Measurements from ENCODE around the gene ACVR1. TPM values are rescaled to one million over a fixed set of nuclear protein-coding genes. Genes with fewer than 3 reads are reported as not detected.

ACVR1 gene
- total and polyA plus RNA-seq, 2 of the 13 experiments (the other 11 are each of a cell fraction or from before 2014, with no cell fraction given) = 2.3 to 5.4 TPM

DNA sequence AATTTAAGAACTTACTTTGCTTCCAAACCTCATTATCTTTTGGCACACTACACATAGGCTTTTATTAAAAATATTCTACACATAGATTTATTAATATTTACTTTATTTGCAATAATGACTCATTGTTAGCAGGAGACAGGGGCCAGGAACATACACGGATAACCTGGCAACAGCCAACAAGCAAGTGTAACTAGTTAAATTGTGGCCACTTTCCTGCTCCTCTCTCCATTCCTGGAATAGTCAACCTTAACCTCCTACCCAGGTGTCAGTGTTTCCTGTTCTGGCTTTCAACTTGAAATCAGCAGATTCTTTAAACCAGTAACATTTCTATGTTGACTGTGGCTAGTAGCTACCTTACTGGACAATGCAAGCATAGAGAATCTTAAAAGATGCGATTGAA lies 26.5 kb downstream of the ACVR1 start (continued):
- TF ChIP-seq ZNF382 (CRISPR knock-in tag; IDR thresholded peaks at IDR 0.05; ENCODE audit: borderline replicate concordance) (no peak), IKZF1 (IDR thresholded peaks at IDR 0.05) (no peak), FOXJ3 (CRISPR knock-in tag; IDR thresholded peaks at IDR 0.05; ENCODE audit: borderline replicate concordance) (no peak), ZNF350 (CRISPR knock-in tag; IDR thresholded peaks at IDR 0.05; ENCODE audit: borderline replicate concordance, low read depth) (no peak)

DNA sequence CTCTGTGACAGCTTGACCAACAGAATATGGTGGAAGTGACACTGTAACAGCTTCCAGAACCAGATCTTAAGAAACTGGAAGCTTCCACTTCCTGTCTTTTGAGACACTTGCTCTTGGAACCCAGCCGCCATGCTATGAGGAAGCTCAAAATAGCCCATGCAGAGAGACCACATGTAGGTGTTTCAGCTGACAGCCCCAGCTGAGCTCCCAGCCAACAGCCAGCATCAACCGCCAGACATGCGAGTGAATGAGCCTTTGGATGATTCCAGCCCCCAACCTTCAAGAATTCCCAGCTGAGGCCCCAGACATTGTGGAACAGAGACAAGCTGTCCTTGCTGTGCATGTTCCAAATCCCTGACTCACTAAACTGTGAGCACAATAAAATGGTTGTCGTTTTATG lies 27.9 kb downstream of the ACVR1 start:
- Histone ChIP-seq H3K4me2 (ENCODE audit: low read depth, low read length) (no peak overlapping the region), H3K4me3 (replicated peaks in 1 of 3; ENCODE audit: insufficient read depth in 1 of 3, low read depth in 2 of 3, low read length in 3 of 3) (no peak overlapping the region), H3K4me1 (ENCODE audit: insufficient read depth, low read length) (peaks cover 2% of the 10 kb centered on the region), H3K27ac (ENCODE audit: extremely low read length, insufficient read depth, low read length) (no peak overlapping the region), H3K36me3 (replicated peaks in 1 of 2; ENCODE audit: control insufficient read depth in 1 of 2, insufficient read depth in 2 of 2, low read length in 2 of 2) (no peaks in the 10 kb centered on the region), H3K9me3 (ENCODE audit: low read length) (no peaks in the 10 kb centered on the region), H3K9ac (ENCODE audit: insufficient read depth, low read depth, low read length) (no peak overlapping the region), H4K20me1 (ENCODE audit: insufficient read depth, low read length) (no peaks in the 10 kb centered on the region), H2AFZ (ENCODE audit: low read length) (no peak overlapping the region), H3K27me3 (ENCODE audit: control insufficient read depth in 1 of 2, insufficient read depth in 2 of 2, low read length in 2 of 2) (no peaks in the 10 kb centered on the region), H3K79me2 (ENCODE audit: insufficient read depth, low read length) (no peaks in the 10 kb centered on the region)
- FAIRE-seq = no peak
- ATAC-seq = no peak
- in situ Hi-C loops (cut with HindIII; ENCODE audit: extremely low pct_ligation_motif_present, low pct_unique_long_range_greater_than_20kb) (no loop called here), intact Hi-C loops (cut with micrococcal nuclease; ENCODE audit: unreplicated experiment) (no loop called here)
- BruUV-seq (replicated peaks) = no TSS peak
- CTCF ChIA-PET (ENCODE audit: low intra/inter-chr PET ratio, low total read pairs) = no interaction called here
- 94% methylated on average over 1 of the region's 4 CpGs for WGBS (ENCODE audit: low lambda C conversion rate)
- TF ChIP-seq ZNF10 (CRISPR knock-in tag; IDR thresholded peaks at IDR 0.05; ENCODE audit: borderline replicate concordance, low read depth) (no peak), XBP1 (CRISPR knock-in tag; IDR thresholded peaks at IDR 0.05) (no peak)
- POLR2A ChIA-PET = no interaction called here
- DNase-seq (ENCODE audit: low spot score) = no peak

DNA sequence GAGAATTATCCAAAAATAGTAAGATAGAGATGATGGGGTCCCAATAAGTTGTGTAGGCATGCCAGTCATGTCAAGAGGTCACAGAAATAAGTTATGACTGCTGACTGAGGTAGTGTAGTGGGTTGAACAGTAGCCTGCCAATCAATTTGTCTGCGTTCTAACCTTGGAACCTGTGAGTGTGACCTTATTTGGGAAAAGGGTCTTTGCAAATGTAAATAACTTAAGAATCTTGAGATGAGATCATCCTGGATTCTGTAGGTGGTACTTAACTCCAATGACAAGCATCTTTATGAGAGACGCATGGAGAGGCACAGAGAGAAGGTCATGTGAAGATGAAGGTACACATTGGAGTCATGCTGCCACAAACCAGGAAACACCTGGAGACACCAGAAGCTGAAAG lies 31.0 kb downstream of the ACVR1 start:
- H3K79me2 ChIP-seq (ENCODE audit: insufficient read depth, low read length) = no peaks in the 10 kb centered on the region
- H3K4me3 ChIP-seq (replicated peaks in 1 of 3; ENCODE audit: insufficient read depth in 1 of 3, low read depth in 2 of 3, low read length in 3 of 3) = no peak overlapping the region
- intact Hi-C loops (cut with micrococcal nuclease; ENCODE audit: unreplicated experiment) = no loop called here
- BruUV-seq (replicated peaks) = no TSS peak
- DNase-seq (ENCODE audit: low spot score) (no peak), FAIRE-seq (no peak), ATAC-seq (no peak)
- no peaks in the 10 kb centered on the region for H3K36me3 ChIP-seq (replicated peaks in 1 of 2; ENCODE audit: control insufficient read depth in 1 of 2, insufficient read depth in 2 of 2, low read length in 2 of 2)
- H3K9ac ChIP-seq (ENCODE audit: insufficient read depth, low read depth, low read length) = no peak overlapping the region
- WGBS (ENCODE audit: low lambda C conversion rate) = 96% methylated on average over 2 of the region's 2 CpGs
- H3K4me1 ChIP-seq (ENCODE audit: insufficient read depth, low read length) = peaks cover 34% of the 10 kb centered on the region
- H4K20me1 ChIP-seq (ENCODE audit: insufficient read depth, low read length) = no peaks in the 10 kb centered on the region
- H3K4me2 ChIP-seq (ENCODE audit: low read depth, low read length) = no peak overlapping the region
- no peaks in the 10 kb centered on the region for H3K9me3 ChIP-seq (ENCODE audit: low read length)
- H3K27ac ChIP-seq (ENCODE audit: extremely low read length, insufficient read depth, low read length) = no peak overlapping the region
- H3K27me3 ChIP-seq (ENCODE audit: control insufficient read depth in 1 of 2, insufficient read depth in 2 of 2, low read length in 2 of 2) = no peaks in the 10 kb centered on the region
- H2AFZ ChIP-seq (ENCODE audit: low read length) = no peak overlapping the region
- CTCF ChIA-PET (ENCODE audit: low intra/inter-chr PET ratio, low total read pairs) = no interaction called here
- in situ Hi-C loops (cut with HindIII; ENCODE audit: extremely low pct_ligation_motif_present, low pct_unique_long_range_greater_than_20kb) = no loop called here
- POLR2A ChIA-PET = interaction anchor here (1.3 kb wide), 1 partner anchor 31 kb away, joined by 3 read pairs; the partner anchor contains the start of gene ACVR1
- TF ChIP-seq AGO2 (optimal IDR thresholded peaks at IDR 0.05; ENCODE audit: low read depth, low read length) (no peak), ZNF777 (CRISPR knock-in tag; IDR thresholded peaks at IDR 0.05) (no peak), ZNF331 (CRISPR knock-in tag; IDR thresholded peaks at IDR 0.05) (no peak), ZSCAN22 (CRISPR knock-in tag; IDR thresholded peaks at IDR 0.05) (no peak), TEAD2 (CRISPR knock-in tag; IDR thresholded peaks at IDR 0.05) (no peak), AHR (CRISPR knock-in tag; IDR thresholded peaks at IDR 0.05) (no peak), EED (CRISPR knock-in tag; IDR thresholded peaks at IDR 0.05) (no peak), BRD4 (CRISPR knock-in tag; IDR thresholded peaks at IDR 0.05) (no peak)
- TF ChIP-seq, protein P1, sequence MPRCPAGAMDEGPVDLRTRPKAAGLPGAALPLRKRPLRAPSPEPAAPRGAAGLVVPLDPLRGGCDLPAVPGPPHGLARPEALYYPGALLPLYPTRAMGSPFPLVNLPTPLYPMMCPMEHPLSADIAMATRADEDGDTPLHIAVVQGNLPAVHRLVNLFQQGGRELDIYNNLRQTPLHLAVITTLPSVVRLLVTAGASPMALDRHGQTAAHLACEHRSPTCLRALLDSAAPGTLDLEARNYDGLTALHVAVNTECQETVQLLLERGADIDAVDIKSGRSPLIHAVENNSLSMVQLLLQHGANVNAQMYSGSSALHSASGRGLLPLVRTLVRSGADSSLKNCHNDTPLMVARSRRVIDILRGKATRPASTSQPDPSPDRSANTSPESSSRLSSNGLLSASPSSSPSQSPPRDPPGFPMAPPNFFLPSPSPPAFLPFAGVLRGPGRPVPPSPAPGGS (CRISPR knock-in tag; IDR thresholded peaks at IDR 0.05) = no peak
